ENCODE results near the gene DGKB.

- TF ChIP-seq CTCF (conservative IDR thresholded peaks at IDR 0.05 in 1 of 2, IDR thresholded peaks at IDR 0.05 in 1 of 2; ENCODE audit: low read depth in 1 of 2, low read length in 2 of 2) (no peak), EZH2 (IDR thresholded peaks at IDR 0.05; ENCODE audit: low read length, missing control alignments) (no peak)
Observed at GRCh38 chr7:14394786-14395185, 507.8 kb downstream of the DGKB start.
